Testis (tissue), 3 donors: ENCODE results near the gene LAMP1. TPM values are rescaled to one million over a fixed set of nuclear protein-coding genes. Genes with fewer than 3 reads are reported as not detected.
"Not testable (repeated sequence)": the region's sequence is repeated elsewhere in the genome, so short reads cannot be mapped to it uniquely, and the experiment has no call there.

Experiments
- DNase-seq: peaks from one replicate; pipeline ENCODE4 v3.0.0-alpha.2; 2019
- H3K27ac ChIP-seq, 2 donors: fragments of 200-600 bp; sonication (generic); one replicate each; pipeline ENCODE4 v1.5.1; 2019
- H3K27me3 ChIP-seq: fragments of 200-600 bp; sonication (generic); one replicate; pipeline ENCODE4 v1.5.1; 2019
- H3K36me3 ChIP-seq: fragments of 200-600 bp; sonication (generic); one replicate; pipeline ENCODE4 v1.5.1; 2017; ENCODE audit warnings: low read depth; ENCODE audit errors: missing control alignments
- H3K4me1 ChIP-seq: fragments of 200-600 bp; sonication (generic); one replicate; pipeline ENCODE4 v1.5.1; 2019
- H3K4me3 ChIP-seq, 2 donors: fragments of 200-600 bp; sonication (generic); one replicate each; pipeline ENCODE4 v1.5.1; 2017 to 2019
- H3K9me3 ChIP-seq: fragments of 200-600 bp; sonication (generic); one replicate; pipeline ENCODE4 v1.5.1; 2017
- CTCF ChIP-seq, 3 experiments: fragments of 450-650 bp in 2 of 3; fragments of 200-600 bp in 1 of 3; sonication (generic) in 1 of 3; IDR thresholded peaks; one replicate each; pipeline ENCODE4 v1.5.1; 2016 to 2019; ENCODE audit warnings: antibody characterized with exemption in 3 of 3, mild to moderate bottlenecking in 2 of 3, moderate library complexity in 1 of 3
- POLR2A ChIP-seq: fragments of 450-650 bp; IDR thresholded peaks from one replicate; pipeline ENCODE4 v1.6.1; 2017; ENCODE audit warnings: antibody characterized with exemption, mild to moderate bottlenecking, moderate library complexity
- WGBS, 2 donors: methylation state at CpG; one replicate each; pipeline ENCODE4 v1.1.5; 2018; 5-methylcytosine and 5-hydroxymethylcytosine counted together
- intact Hi-C: fragments of 100-400 bp; cut with DNase I; formaldehyde crosslinking; loops from one replicate; pipeline ENCODE4 v1.15.1; 2023; ENCODE audit warnings: low total_unique reads
- microRNA-seq, 2 donors: library from miRNA; unstranded; fragments of <30 nt; microRNA quantifications; one replicate each; pipeline ENCODE4, GENCODE V29; 2016; ENCODE audit warnings: borderline number of aligned reads in 2 of 2, borderline replicate concordance in 1 of 2
- polyA plus RNA-seq: library from polyadenylated mRNA; stranded (reverse); fragments of 350-450 nt; fragmentation: Illumina TruSeq; extraction: RNeasy Lipid Tissue Mini Kit (QIAGEN cat#74804); gene quantifications from one replicate; pipeline ENCODE4 v1.2.3, GENCODE V29; 2014; ENCODE audit warnings: low read depth, low replicate concordance; ENCODE audit not compliant: insufficient read depth
- small RNA-seq, 2 donors: library from RNA; depleted of rRNA; stranded (forward); fragments of <200 nt; gene quantifications; one replicate each; pipeline ENCODE3, GENCODE V24; 2016
- total RNA-seq, 2 donors: library from RNA; depleted of rRNA; stranded (reverse); fragments of >200 nt; gene quantifications; one replicate each; pipeline ENCODE4 v1.2.3, GENCODE V29; 2016

The LAMP1 gene
- total and polyA plus RNA-seq, 3 donors from 2014 or later: 177 to 254 (median 231) TPM

GRCh38 chr13:113367771-113368170 is 70.7 kb downstream of the LAMP1 start:
- intact Hi-C loops: no loop called here
- 84 to 85% methylated on average over 6 of the region's 6 CpGs for WGBS, 2 donors
- no peaks in the 10 kb centered on the region for H3K9me3 ChIP-seq

GRCh38 chr13:113368353-113368752 is 71.3 kb downstream of the LAMP1 start:
- H3K4me1 ChIP-seq, H3K36me3 ChIP-seq, DNase-seq, H3K9me3 ChIP-seq, intact Hi-C loops, H3K27me3 ChIP-seq, H3K4me3 ChIP-seq, H3K27ac ChIP-seq: not testable (repeated sequence)
- WGBS, 2 donors: 91 to 92% methylated on average over 6 of the region's 6 CpGs

More at GRCh38 chr13:113367771-113368170, 70.7 kb downstream of the LAMP1 start:
- peaks cover 9% of the 10 kb centered on the region for H3K4me1 ChIP-seq
- TF ChIP-seq CTCF (IDR thresholded peaks at IDR 0.05) (no peak), POLR2A (no peak)
- H3K27ac ChIP-seq: no peak overlapping the region
- no peak overlapping the region for H3K4me3 ChIP-seq
- H3K27me3 ChIP-seq: no peaks in the 10 kb centered on the region
- DNase-seq: no peak
- H3K36me3 ChIP-seq: no peaks in the 10 kb centered on the region

GRCh38 chr13:113369189-113369588 is 72.2 kb downstream of the LAMP1 start:
- TF ChIP-seq POLR2A: no peak
- TF ChIP-seq CTCF (IDR thresholded peaks at IDR 0.05): no peak
- Histone ChIP-seq H3K9me3 (no peaks in the 10 kb centered on the region), H3K27ac (no peak overlapping the region), H3K36me3 (no peaks in the 10 kb centered on the region), H3K4me3 (no peak overlapping the region), H3K4me1 (peaks cover 9% of the 10 kb centered on the region), H3K27me3 (no peaks in the 10 kb centered on the region)
- intact Hi-C loops: no loop called here
- WGBS, 2 donors: 83 to 92% methylated on average over 19 to 28 of the region's 29 CpGs
- DNase-seq: no peak

- Histone ChIP-seq H3K27ac (no peak overlapping the region), H3K4me3 (no peak overlapping the region), H3K36me3 (no peaks in the 10 kb centered on the region), H3K27me3 (no peaks in the 10 kb centered on the region), H3K9me3 (no peaks in the 10 kb centered on the region), H3K4me1 (peaks cover 4% of the 10 kb centered on the region)
- intact Hi-C loops: no loop called here
- WGBS, 2 donors: 84 to 92% methylated on average over 2 to 10 of the region's 10 CpGs
- TF ChIP-seq CTCF (IDR thresholded peaks at IDR 0.05): no peak
- TF ChIP-seq POLR2A: no peak
- DNase-seq: no peak
Measured at GRCh38 chr13:113369881-113370280, 72.8 kb downstream of the LAMP1 start.

GRCh38 chr13:113371061-113371460 is 74.0 kb downstream of the LAMP1 start:
- H3K4me3 ChIP-seq: no peak overlapping the region
- no peaks in the 10 kb centered on the region for H3K4me1 ChIP-seq
- WGBS, 2 donors: 83 to 87% methylated on average over 12 to 13 of the region's 13 CpGs
- intact Hi-C loops: no loop called here
- no peaks in the 10 kb centered on the region for H3K27me3 ChIP-seq
- no peaks in the 10 kb centered on the region for H3K9me3 ChIP-seq
- no peaks in the 10 kb centered on the region for H3K36me3 ChIP-seq
- TF ChIP-seq CTCF (IDR thresholded peaks at IDR 0.05) (no peak), POLR2A (no peak)
- H3K27ac ChIP-seq: no peak overlapping the region
- no peak for DNase-seq

- H3K9me3 ChIP-seq, H3K4me3 ChIP-seq, H3K4me1 ChIP-seq, H3K36me3 ChIP-seq, H3K27ac ChIP-seq, H3K27me3 ChIP-seq, intact Hi-C loops, DNase-seq: not testable (repeated sequence)
- WGBS, 2 donors: 100% methylated on average over 3 of the region's 3 CpGs
Measured at GRCh38 chr13:113371701-113372100, 74.7 kb downstream of the LAMP1 start.

Small RNAs within 50 kb of the gene (microRNA-seq; reads per million reads assigned to microRNA genes)
- gene MIR8075: 0 reads per million in 2 donors

Small RNAs within 50 kb of the gene (small RNA-seq; reads per million reads assigned to genes)
- 0 reads per million in 2 donors for gene MIR8075

Other genes starting within 250 kb of the LAMP1 start
- gene F7, start 191.4 kb upstream of the LAMP1 start, total RNA-seq: 1 to 10 TPM; 2.4 to 4.9 TPM
- 2.2 TPM for gene F7, start 191.4 kb upstream of the LAMP1 start, polyA plus RNA-seq
- 10 to 100 TPM; 19.9 to 33.7 TPM for gene F10, start 174.4 kb upstream of the LAMP1 start, total RNA-seq
- gene F10, start 174.4 kb upstream of the LAMP1 start, polyA plus RNA-seq: 31.9 TPM
- gene PROZ, start 138.6 kb upstream of the LAMP1 start, total RNA-seq: under 1 TPM; 0.63 to 0.81 TPM
- 0.42 TPM for gene PROZ, start 138.6 kb upstream of the LAMP1 start, polyA plus RNA-seq
- 10 to 100 TPM; 72.2 to 73.4 TPM for gene PCID2, start 88.6 kb upstream of the LAMP1 start, total RNA-seq
- gene PCID2, start 88.6 kb upstream of the LAMP1 start, polyA plus RNA-seq: 130 TPM
- gene CUL4A, start 87.6 kb upstream of the LAMP1 start, total RNA-seq: 100 to 1,000 TPM; 152 to 168 TPM
- 103 TPM for gene CUL4A, start 87.6 kb upstream of the LAMP1 start, polyA plus RNA-seq
- 10 to 100 TPM; 19.1 to 25.7 TPM for gene GRTP1, start 66.9 kb downstream of the LAMP1 start, total RNA-seq
- gene GRTP1, start 66.9 kb downstream of the LAMP1 start, polyA plus RNA-seq: 18.7 TPM
- gene ADPRHL1, start 156.2 kb downstream of the LAMP1 start, total RNA-seq: 1 to 10 TPM; 6.6 to 9.3 TPM
- 6.2 TPM for gene ADPRHL1, start 156.2 kb downstream of the LAMP1 start, polyA plus RNA-seq
- 10 to 100 TPM; 65.9 to 78.5 TPM for gene DCUN1D2, start 193.5 kb downstream of the LAMP1 start, total RNA-seq
- 16.3 TPM for gene DCUN1D2, start 193.5 kb downstream of the LAMP1 start, polyA plus RNA-seq